Brain microvascular endothelial cell (primary cell): Measurements from ENCODE around the gene APOBEC3B.

ENCODE experiments used
- DNase-seq: peaks from one replicate; pipeline ENCODE4 v3.0.0-alpha.2; 2020
- H3K27ac ChIP-seq: fragments of 250-450 bp; sonication (Bioruptor Pico); 2 replicates; pipeline ENCODE4 v1.5.1; 2020; ENCODE audit warnings: mild to moderate bottlenecking, moderate library complexity
- H3K27me3 ChIP-seq: fragments of 250-450 bp; sonication (Bioruptor Pico); replicated peaks from 2 replicates; pipeline ENCODE4 v1.5.1; 2020; ENCODE audit warnings: mild to moderate bottlenecking
- H3K36me3 ChIP-seq: fragments of 250-450 bp; sonication (Bioruptor Pico); replicated peaks from 2 replicates; pipeline ENCODE4 v1.5.1; 2020; ENCODE audit warnings: mild to moderate bottlenecking
- H3K4me3 ChIP-seq: 2 replicates; pipeline ENCODE4 v1.5.1; 2011; ENCODE audit warnings: low read depth, mild to moderate bottlenecking, control low read depth, low read length, moderate library complexity
- in situ Hi-C: cut with HindIII; loops from 2 replicates; pipeline ENCODE4 v1.10.0; 2017; ENCODE audit warnings: low sequenced_read_pairs, low pct_ligation_motif_present
- TF ChIP-seq, protein P1 (sequence below): IDR thresholded peaks from 2 replicates; pipeline ENCODE4 v1.5.1; 2011; ENCODE audit warnings: low read depth, mild to moderate bottlenecking, moderate library complexity, low read length, control low read depth, inconsistent platforms; ENCODE audit errors: missing control alignments

Gene APOBEC3B

DNA sequence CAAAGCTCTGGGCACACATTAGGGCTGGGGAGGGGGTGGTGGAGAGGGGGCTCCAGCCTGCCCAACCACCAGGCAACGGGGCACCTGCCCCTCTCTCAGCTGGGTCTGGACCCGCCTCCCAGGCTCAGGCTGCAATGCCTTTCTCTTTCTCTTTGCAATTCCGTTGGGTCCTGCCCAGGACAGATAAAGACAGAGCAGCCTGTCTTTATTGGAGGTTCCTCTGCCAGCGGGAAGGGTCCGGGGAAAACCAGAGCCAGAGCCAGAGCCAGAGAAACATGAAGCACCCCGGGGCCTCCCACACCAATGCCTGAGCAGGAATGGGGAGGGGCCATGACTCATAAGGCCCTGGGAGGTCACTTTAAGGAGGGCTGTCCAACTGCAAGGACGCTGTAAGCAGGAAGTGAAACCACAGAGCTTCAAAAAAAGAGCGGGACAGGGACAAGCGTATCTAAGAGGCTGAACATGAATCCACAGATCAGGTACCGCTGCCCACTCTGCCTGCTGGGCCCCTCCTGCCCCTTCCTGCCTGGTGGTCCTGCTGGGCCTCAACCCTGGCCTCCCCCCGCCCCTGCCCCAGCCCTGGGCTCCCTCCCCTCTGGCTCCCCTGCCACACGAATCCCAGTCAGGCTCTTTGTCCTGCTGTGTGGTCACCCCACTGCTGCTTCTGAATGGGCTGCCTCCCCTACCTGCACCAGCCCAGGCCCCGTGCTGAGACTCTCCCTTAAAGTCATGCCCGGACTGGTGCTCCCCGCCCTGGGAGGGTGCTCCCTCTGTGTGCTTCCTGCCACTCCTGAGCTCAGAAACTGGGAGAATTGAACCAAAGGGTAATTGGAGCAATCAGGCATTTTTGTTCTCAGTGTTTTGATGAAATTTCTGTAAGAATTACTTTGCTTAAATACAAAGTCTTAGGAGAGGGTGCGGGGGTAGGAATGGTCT lies at the start of gene APOBEC3B:
TSS of gene APOBEC3B (plus strand) at position 356 of the 936 bp plus-strand sequence. CDS start at position 463, 107 bp downstream.
- Histone ChIP-seq H3K4me3 (peak within 1 kb of the TSS; percentile 24), H3K27ac (no peak within 1 kb of the TSS), H3K36me3 (no peaks in the 10 kb centered on the region), H3K27me3 (no peaks in the 10 kb centered on the region)
- TF ChIP-seq, protein P1, sequence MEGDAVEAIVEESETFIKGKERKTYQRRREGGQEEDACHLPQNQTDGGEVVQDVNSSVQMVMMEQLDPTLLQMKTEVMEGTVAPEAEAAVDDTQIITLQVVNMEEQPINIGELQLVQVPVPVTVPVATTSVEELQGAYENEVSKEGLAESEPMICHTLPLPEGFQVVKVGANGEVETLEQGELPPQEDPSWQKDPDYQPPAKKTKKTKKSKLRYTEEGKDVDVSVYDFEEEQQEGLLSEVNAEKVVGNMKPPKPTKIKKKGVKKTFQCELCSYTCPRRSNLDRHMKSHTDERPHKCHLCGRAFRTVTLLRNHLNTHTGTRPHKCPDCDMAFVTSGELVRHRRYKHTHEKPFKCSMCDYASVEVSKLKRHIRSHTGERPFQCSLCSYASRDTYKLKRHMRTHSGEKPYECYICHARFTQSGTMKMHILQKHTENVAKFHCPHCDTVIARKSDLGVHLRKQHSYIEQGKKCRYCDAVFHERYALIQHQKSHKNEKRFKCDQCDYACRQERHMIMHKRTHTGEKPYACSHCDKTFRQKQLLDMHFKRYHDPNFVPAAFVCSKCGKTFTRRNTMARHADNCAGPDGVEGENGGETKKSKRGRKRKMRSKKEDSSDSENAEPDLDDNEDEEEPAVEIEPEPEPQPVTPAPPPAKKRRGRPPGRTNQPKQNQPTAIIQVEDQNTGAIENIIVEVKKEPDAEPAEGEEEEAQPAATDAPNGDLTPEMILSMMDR = no peak
- in situ Hi-C loops = no loop called here
- DNase-seq = peak; percentile 80

DNA sequence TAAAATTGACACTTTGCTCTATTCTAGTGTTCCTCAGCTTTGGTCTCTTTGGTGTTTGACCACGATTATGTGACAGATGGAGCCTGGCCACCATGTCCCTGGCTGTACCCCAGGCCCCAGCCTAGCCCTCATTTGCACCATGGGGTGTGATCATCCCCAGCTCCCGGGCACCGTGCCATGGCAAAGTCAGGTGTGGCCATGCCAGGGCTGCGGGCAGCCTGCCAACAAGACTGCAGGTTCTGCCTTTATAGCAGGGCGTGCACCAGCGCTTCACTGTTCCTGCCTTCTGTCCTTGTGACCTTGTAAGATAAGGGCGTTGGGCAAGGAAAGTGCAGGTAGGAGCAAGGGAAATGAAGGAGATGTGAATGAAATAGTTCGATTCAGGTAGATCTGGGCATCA lies 47.1 kb upstream of the APOBEC3B start:
- in situ Hi-C loops = no loop called here
- H3K27me3 ChIP-seq = no peaks in the 10 kb centered on the region
- H3K4me3 ChIP-seq = no peak overlapping the region
- TF ChIP-seq, protein P1 = no peak
- H3K27ac ChIP-seq = no peak overlapping the region
- no peaks in the 10 kb centered on the region for H3K36me3 ChIP-seq
- no peak for DNase-seq

DNA sequence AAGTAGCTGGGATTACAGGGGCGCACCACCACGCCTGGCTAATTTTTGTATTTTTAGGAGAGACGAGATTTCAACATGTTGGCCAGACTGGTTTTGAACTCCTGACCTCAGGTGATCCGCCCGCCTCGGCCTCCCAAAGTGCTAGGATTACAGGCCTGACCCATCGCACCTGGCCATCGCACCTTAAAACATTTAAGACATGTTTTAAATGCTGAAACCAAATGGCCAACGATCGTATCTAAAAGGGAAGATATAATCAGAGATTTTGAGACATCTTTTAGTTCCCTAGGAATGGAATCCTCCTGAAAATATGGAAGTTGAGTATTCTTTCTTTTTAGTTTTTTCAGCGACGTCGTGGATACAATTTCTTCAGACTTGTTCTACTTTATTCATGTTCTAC lies 46.5 kb upstream of the APOBEC3B start:
- no peak for DNase-seq
- in situ Hi-C loops = no loop called here
- TF ChIP-seq, protein P1 = no peak
- Histone ChIP-seq H3K4me3 (no peak overlapping the region), H3K36me3 (no peaks in the 10 kb centered on the region), H3K27ac (no peak overlapping the region), H3K27me3 (no peaks in the 10 kb centered on the region)

DNA sequence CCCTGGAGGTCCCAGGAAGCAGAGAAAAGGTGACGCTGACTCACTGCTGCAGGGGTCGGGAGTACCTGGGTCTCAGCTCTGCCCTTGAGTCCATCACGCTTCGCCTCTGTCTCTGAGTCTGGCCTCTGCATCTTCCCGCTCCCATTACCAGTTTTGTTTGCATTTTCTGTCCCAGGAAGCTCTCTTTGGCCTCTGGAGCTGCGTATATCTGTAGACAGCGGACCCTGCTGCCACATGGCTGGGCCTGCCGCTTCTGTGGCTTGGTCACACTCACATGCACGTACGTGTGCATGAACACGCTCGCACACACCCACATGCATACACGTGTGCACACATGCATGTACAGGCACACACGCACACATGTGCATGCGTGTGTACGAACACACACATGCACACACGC lies 45.6 kb upstream of the APOBEC3B start:
- no peak for DNase-seq
- no peaks in the 10 kb centered on the region for H3K27me3 ChIP-seq
- no peak overlapping the region for H3K4me3 ChIP-seq
- no peaks in the 10 kb centered on the region for H3K36me3 ChIP-seq
- in situ Hi-C loops = no loop called here
- H3K27ac ChIP-seq = no peak overlapping the region
- TF ChIP-seq, protein P1 = no peak

DNA sequence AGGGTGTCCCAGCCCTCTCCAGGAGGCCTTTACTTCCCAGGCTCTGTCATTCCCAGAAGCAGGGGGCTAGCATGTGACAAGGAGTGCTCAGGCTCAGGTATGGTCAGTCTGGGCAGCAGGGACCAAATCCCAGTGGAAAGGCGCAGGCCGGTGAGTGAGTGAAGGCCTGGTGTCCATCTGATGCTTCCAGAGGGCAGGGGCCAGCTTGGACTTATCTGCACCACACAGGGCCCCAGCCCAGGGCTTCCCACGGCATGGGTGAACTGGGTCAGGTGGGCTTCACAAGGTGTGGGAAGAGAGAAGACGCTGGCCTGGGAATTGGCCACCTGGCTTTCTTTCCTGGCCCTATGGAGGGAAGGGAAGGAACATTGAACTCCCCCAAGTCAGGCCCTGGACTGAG lies 45.1 kb upstream of the APOBEC3B start:
- in situ Hi-C loops = no loop called here
- H3K27me3 ChIP-seq = no peaks in the 10 kb centered on the region

More for the DNA sequence above, 45.1 kb upstream of the APOBEC3B start:
- no peak for DNase-seq
- H3K36me3 ChIP-seq = no peaks in the 10 kb centered on the region
- H3K27ac ChIP-seq = no peak overlapping the region
- TF ChIP-seq, protein P1 = no peak
- H3K4me3 ChIP-seq = no peak overlapping the region
